ENCODE data around the gene PPM1H. TPM values are rescaled to one million over a fixed set of nuclear protein-coding genes. Genes with fewer than 3 reads are reported as not detected.

The PPM1H gene
- total RNA-seq, 4 donors from 2014 or later = 0.09 to 7.6 (median 0.76) TPM; not detected in 1

GRCh38 chr12:62856454-62856853, 78.5 kb downstream of the PPM1H start:
- 35 to 44% methylated on average over 1 of the region's 1 CpG for WGBS, 2 donors
- Histone ChIP-seq H3K9me3 (no peaks in the 10 kb centered on the region), H3K4me3 (no peak overlapping the region), H3K4me1 (no peaks in the 10 kb centered on the region), H3K27ac (no peak overlapping the region), H3K27me3 (no peaks in the 10 kb centered on the region), H3K36me3 (no peaks in the 10 kb centered on the region)
- TF ChIP-seq POLR2A (IDR thresholded peaks at IDR 0.05) = no peak
- no peak for TF ChIP-seq CTCF (IDR thresholded peaks at IDR 0.05)
- DNase-seq = no peak
- intact Hi-C loops (cut with DNase I) = no loop called here

- H3K27ac ChIP-seq = no peak overlapping the region
- 28 to 47% methylated on average over 4 of the region's 4 CpGs for WGBS, 2 donors
- intact Hi-C loops (cut with DNase I) = no loop called here
- H3K27me3 ChIP-seq = no peaks in the 10 kb centered on the region
- H3K4me1 ChIP-seq = no peaks in the 10 kb centered on the region
- no peaks in the 10 kb centered on the region for H3K9me3 ChIP-seq
- no peak for TF ChIP-seq POLR2A (IDR thresholded peaks at IDR 0.05)
- no peak for TF ChIP-seq CTCF (IDR thresholded peaks at IDR 0.05)
- no peaks in the 10 kb centered on the region for H3K36me3 ChIP-seq
- no peak overlapping the region for H3K4me3 ChIP-seq
- no peak for DNase-seq
Measured at GRCh38 chr12:62854024-62854423, 80.9 kb downstream of the PPM1H start.

- 31 to 38% methylated on average over 1 of the region's 1 CpG for WGBS, 2 donors
- intact Hi-C loops (cut with DNase I) = no loop called here
- TF ChIP-seq POLR2A (IDR thresholded peaks at IDR 0.05) (no peak), CTCF (IDR thresholded peaks at IDR 0.05) (no peak)
- Histone ChIP-seq H3K27ac (no peak overlapping the region), H3K4me1 (no peaks in the 10 kb centered on the region), H3K27me3 (no peaks in the 10 kb centered on the region), H3K9me3 (no peaks in the 10 kb centered on the region), H3K4me3 (no peak overlapping the region), H3K36me3 (no peaks in the 10 kb centered on the region)
- DNase-seq = no peak
Measured at GRCh38 chr12:62849398-62849797, 85.6 kb downstream of the PPM1H start.

GRCh38 chr12:62848418-62848817, 86.5 kb downstream of the PPM1H start:
- Histone ChIP-seq H3K4me3 (no peak overlapping the region), H3K27me3 (no peaks in the 10 kb centered on the region), H3K36me3 (no peaks in the 10 kb centered on the region), H3K9me3 (no peaks in the 10 kb centered on the region), H3K4me1 (no peaks in the 10 kb centered on the region), H3K27ac (no peak overlapping the region)
- WGBS, 2 donors = 26 to 29% methylated on average over 1 to 2 of the region's 2 CpGs
- TF ChIP-seq POLR2A (IDR thresholded peaks at IDR 0.05) = no peak
- no peak for TF ChIP-seq CTCF (IDR thresholded peaks at IDR 0.05)
- intact Hi-C loops (cut with DNase I) = no loop called here
- no peak for DNase-seq

GRCh38 chr12:62847709-62848108, 87.2 kb downstream of the PPM1H start:
- TF ChIP-seq POLR2A (IDR thresholded peaks at IDR 0.05) (no peak), CTCF (IDR thresholded peaks at IDR 0.05) (no peak)
- Histone ChIP-seq H3K27me3 (no peaks in the 10 kb centered on the region), H3K9me3 (no peaks in the 10 kb centered on the region), H3K27ac (no peak overlapping the region), H3K4me3 (no peak overlapping the region), H3K4me1 (no peaks in the 10 kb centered on the region), H3K36me3 (no peaks in the 10 kb centered on the region)
- no peak for DNase-seq
- WGBS, 2 donors = 69 to 76% methylated on average over 2 of the region's 2 CpGs
- intact Hi-C loops (cut with DNase I) = no loop called here
